Fibroblast of lung (primary cell): ENCODE results near the gene SRSF7. TPM values are rescaled to one million over a fixed set of nuclear protein-coding genes. Genes with fewer than 3 reads are reported as not detected.
A peak's percentile ranks its signal among the peaks of the same experiment; 100 is the strongest.

Source experiments
- DNase-seq, 2 donors: peaks; one replicate each; pipeline versions ENCODE4 v3.0.0 to v3.0.0-alpha.2; 2010; ENCODE audit warnings: low read depth in 2 of 2
- H2AFZ ChIP-seq: 2 replicates; pipeline ENCODE4 v1.5.1; 2012; ENCODE audit warnings: low read length, control low read depth, inconsistent platforms
- H3K27ac ChIP-seq: 2 replicates; pipeline ENCODE4 v1.5.1; 2011; ENCODE audit warnings: low read length, control low read depth; ENCODE audit not compliant: insufficient read depth
- H3K27me3 ChIP-seq: 2 replicates; pipeline ENCODE4 v1.5.1; 2011; ENCODE audit warnings: mild to moderate bottlenecking, low read length; ENCODE audit not compliant: control insufficient read depth, insufficient read depth
- H3K36me3 ChIP-seq: 2 replicates; pipeline ENCODE4 v1.5.1; 2011; ENCODE audit warnings: low read length; ENCODE audit not compliant: control insufficient read depth, insufficient read depth
- H3K4me1 ChIP-seq: 2 replicates; pipeline ENCODE4 v1.5.1; 2011; ENCODE audit warnings: low read length; ENCODE audit not compliant: control insufficient read depth, insufficient read depth; ENCODE audit errors: extremely low read depth
- H3K4me2 ChIP-seq: 2 replicates; pipeline ENCODE4 v1.5.1; 2011; ENCODE audit warnings: low read length, control low read depth; ENCODE audit not compliant: insufficient read depth; ENCODE audit errors: extremely low read depth
- H3K4me3 ChIP-seq, 4 experiments: fragments of 200-600 bp in 1 of 4; sonication (generic) in 1 of 4; replicated peaks in 1 of 4; 2 replicates each; pipeline ENCODE4 v1.5.1; 2011 to 2016; ENCODE audit warnings: low read length in 4 of 4, low read depth in 3 of 4, mild to moderate bottlenecking in 3 of 4, control low read depth in 2 of 4, inconsistent platforms in 1 of 4, mixed read lengths in 1 of 4; ENCODE audit not compliant: insufficient read depth in 1 of 4; ENCODE audit errors: control extremely low read depth in 1 of 4
- H3K79me2 ChIP-seq: 2 replicates; pipeline ENCODE4 v1.5.1; 2012; ENCODE audit warnings: mild to moderate bottlenecking, low read length, inconsistent platforms; ENCODE audit not compliant: control insufficient read depth, insufficient read depth
- H3K9ac ChIP-seq: 2 replicates; pipeline ENCODE4 v1.5.1; 2011; ENCODE audit warnings: mild to moderate bottlenecking, low read length, control low read depth; ENCODE audit not compliant: insufficient read depth
- H3K9me3 ChIP-seq: 2 replicates; pipeline ENCODE4 v1.5.1; 2012; ENCODE audit warnings: low read depth, low read length; ENCODE audit not compliant: control insufficient read depth, insufficient read depth
- H4K20me1 ChIP-seq: 2 replicates; pipeline ENCODE4 v1.5.1; 2011; ENCODE audit warnings: low read length; ENCODE audit not compliant: control insufficient read depth, insufficient read depth; ENCODE audit errors: extremely low read depth
- EZH2 ChIP-seq: IDR thresholded peaks from 2 replicates; pipeline ENCODE4 v1.5.1; 2012; ENCODE audit warnings: low read length, control low read depth, mild to moderate bottlenecking; ENCODE audit errors: missing control alignments
- polyA plus RNA-seq, 2 donors: library from polyadenylated mRNA; depleted of rRNA in 1 of 2; stranded (reverse) in 1 of 2; unstranded in 1 of 2; fragments of >200 nt; gene quantifications; 2 replicates each; pipeline ENCODE4 v1.2.1, GENCODE V29; 2011 to 2012; ENCODE audit warnings: missing spikeins in 1 of 2
- total RNA-seq: library from RNA; depleted of rRNA; stranded (reverse); fragments of >200 nt; gene quantifications from 2 replicates; pipeline ENCODE4 v1.2.1, GENCODE V29; 2014
- TF ChIP-seq, protein P1 (sequence below), 2 donors: IDR thresholded peaks in 1 of 2; conservative IDR thresholded peaks in 1 of 2; 1 replicate in 1 of 2; 2 replicates in 1 of 2; pipeline ENCODE4 v1.5.1; 2011 to 2012; ENCODE audit warnings: low read length in 2 of 2, control low read depth in 1 of 2, inconsistent platforms in 1 of 2, low read depth in 1 of 2, mild to moderate bottlenecking in 1 of 2

Gene SRSF7
- total and polyA plus RNA-seq, 2 donors (not counting 1 experiment from before 2014, with no cell fraction given), result 118 to 193 TPM

DNA sequence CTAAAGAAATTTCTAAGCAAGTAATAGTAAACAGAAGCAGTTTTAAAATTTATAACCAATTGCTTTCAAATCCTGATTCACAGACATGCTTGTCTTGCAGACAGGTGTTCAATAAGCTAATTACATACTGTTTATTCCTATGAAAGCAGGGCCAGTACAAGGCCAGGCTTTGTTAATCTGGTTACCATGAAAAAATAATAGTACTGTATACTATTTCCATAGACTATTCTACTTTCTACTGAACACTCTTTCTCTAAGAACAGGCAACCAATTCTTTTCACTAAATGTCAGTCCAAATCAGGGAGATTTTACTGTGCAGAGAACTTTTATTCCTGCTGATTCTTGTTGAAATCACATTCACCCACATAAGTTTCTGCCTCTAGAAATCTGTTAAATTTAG is 2.9 kb upstream of the SRSF7 start:
- Histone ChIP-seq H3K27ac (no peak overlapping the region), H3K4me2 (peak overlapping the region; percentile 51), H3K9me3 (no peaks in the 10 kb centered on the region), H3K9ac (no peak overlapping the region), H3K4me1 (no peaks in the 10 kb centered on the region), H3K27me3 (no peaks in the 10 kb centered on the region), H2AFZ (peak overlapping the region; percentile 39), H3K79me2 (peaks cover 21% of the 10 kb centered on the region), H3K36me3 (peaks cover 1% of the 10 kb centered on the region), H4K20me1 (peaks cover 4% of the 10 kb centered on the region), H3K4me3 (no peak overlapping the region)
- no peak for DNase-seq
- no peak for TF ChIP-seq EZH2
- TF ChIP-seq, protein P1, sequence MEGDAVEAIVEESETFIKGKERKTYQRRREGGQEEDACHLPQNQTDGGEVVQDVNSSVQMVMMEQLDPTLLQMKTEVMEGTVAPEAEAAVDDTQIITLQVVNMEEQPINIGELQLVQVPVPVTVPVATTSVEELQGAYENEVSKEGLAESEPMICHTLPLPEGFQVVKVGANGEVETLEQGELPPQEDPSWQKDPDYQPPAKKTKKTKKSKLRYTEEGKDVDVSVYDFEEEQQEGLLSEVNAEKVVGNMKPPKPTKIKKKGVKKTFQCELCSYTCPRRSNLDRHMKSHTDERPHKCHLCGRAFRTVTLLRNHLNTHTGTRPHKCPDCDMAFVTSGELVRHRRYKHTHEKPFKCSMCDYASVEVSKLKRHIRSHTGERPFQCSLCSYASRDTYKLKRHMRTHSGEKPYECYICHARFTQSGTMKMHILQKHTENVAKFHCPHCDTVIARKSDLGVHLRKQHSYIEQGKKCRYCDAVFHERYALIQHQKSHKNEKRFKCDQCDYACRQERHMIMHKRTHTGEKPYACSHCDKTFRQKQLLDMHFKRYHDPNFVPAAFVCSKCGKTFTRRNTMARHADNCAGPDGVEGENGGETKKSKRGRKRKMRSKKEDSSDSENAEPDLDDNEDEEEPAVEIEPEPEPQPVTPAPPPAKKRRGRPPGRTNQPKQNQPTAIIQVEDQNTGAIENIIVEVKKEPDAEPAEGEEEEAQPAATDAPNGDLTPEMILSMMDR (conservative IDR thresholded peaks at IDR 0.05 in 1 of 2, IDR thresholded peaks at IDR 0.05 in 1 of 2; ENCODE audit: low read depth in 1 of 2, low read length in 2 of 2), result no peak

DNA sequence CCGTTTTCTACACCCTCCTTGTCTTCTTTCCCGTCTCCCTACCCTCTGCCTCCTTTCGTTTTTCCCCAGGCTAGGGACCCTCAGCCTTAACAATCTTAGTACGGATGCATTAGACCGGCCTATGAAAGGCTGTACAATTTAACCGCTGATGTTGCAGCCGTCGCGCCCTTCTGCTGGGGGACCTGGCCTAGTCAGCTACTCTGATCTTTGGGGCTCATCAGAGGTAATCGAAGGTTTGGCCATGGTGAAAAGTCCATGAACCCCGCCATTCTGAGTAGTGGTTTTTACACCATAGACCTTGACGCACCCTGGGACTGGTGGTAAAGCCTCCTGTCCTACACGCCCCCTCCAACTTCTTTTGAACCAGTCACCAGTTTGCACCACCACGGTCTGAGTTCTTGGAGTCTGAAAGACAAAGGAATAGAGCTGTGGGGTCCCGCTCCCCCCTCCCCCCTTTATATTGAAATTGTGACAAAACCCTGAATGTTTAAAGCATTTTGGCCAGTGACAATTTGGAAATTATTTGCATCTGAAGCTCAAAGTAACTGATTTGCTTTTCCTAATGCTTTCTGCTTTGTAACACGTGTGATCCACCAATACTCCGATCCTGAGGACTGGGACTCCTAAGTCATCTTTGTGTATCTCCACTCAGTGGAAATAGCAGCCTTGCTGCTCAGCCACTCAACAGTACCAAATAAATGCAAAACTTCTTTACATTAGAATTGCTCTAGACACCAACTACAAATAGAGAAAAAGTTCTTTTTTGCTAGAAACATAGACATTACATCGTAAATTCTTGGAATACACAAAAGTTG is 642 bp upstream of the SRSF7 start:
- Histone ChIP-seq H3K4me1 (no peaks in the 10 kb centered on the region), H4K20me1 (peaks cover 4% of the 10 kb centered on the region), H3K27me3 (no peaks in the 10 kb centered on the region), H3K36me3 (peaks cover 4% of the 10 kb centered on the region), H3K27ac (peak overlapping the region; percentile 99), H3K4me3 (peak overlapping the region; percentile 42 to 96 (median 70)), H3K79me2 (peaks cover 43% of the 10 kb centered on the region), H3K9me3 (no peaks in the 10 kb centered on the region), H3K9ac (peak overlapping the region; percentile 70), H2AFZ (peak overlapping the region; percentile 80), H3K4me2 (peak overlapping the region; percentile 79)
- DNase-seq, result peak in 1 of 2 donors; percentile 48
- TF ChIP-seq, protein P1 (conservative IDR thresholded peaks at IDR 0.05 in 1 of 2, IDR thresholded peaks at IDR 0.05 in 1 of 2; ENCODE audit: low read depth in 1 of 2, low read length in 2 of 2), result no peak
- no peak for TF ChIP-seq EZH2

DNA sequence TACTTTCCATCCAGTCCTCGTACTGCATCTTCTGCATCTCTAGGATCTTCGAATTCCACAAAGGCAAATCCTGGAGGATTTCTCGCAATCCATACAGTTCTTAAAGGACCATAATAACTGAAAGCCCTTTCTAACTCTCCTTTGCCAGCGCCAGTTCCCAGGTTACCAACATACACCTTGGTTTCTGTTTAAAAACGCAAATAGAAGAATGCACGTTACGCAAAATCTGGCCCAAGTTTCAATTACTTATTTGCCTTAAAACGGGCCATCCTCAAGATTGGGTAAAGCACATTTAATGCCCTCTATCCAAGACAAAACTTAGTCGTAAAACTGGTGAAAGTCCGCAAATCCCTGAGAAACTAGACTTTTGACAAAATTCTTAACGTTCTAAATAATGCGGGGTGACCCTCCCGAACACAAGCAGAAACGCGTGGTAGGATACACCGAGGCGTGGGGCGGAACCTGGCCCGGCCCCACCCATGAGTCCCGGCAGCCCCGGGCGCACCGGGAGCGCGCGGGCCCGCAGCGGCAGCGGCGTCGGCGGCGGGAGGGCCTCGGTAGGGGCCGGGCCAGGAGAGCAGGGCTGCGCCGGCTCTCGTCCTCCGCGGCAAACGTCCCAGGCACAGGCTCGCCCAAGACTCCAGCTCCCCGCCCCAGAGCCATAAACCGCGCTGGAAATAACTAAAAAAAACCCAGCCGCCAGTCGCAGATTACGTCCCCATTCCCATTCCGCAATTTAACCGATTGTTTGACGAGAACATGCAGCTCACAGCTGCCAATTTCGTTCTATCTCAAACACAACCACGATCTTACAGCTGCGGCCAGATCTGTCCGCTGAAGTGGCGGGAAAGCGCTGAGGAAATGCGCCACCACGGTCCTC is 910 bp downstream of the SRSF7 start:
- TF ChIP-seq, protein P1 (conservative IDR thresholded peaks at IDR 0.05 in 1 of 2, IDR thresholded peaks at IDR 0.05 in 1 of 2; ENCODE audit: low read depth in 1 of 2, low read length in 2 of 2), result no peak
- TF ChIP-seq EZH2, result no peak
- H4K20me1 ChIP-seq, result peaks cover 4% of the 10 kb centered on the region

More for the DNA sequence above, 910 bp downstream of the SRSF7 start:
- Histone ChIP-seq H3K4me3 (peak overlapping the region; percentile 92 to 99 (median 95)), H2AFZ (peak overlapping the region; percentile 14), H3K27ac (peak overlapping the region; percentile 99), H3K27me3 (no peaks in the 10 kb centered on the region), H3K36me3 (peaks cover 7% of the 10 kb centered on the region), H3K9ac (peak overlapping the region; percentile 97), H3K9me3 (no peaks in the 10 kb centered on the region), H3K79me2 (peaks cover 57% of the 10 kb centered on the region), H3K4me2 (peak overlapping the region; percentile 93), H3K4me1 (peaks cover 2% of the 10 kb centered on the region)
- peak; percentile 29 to 40 for DNase-seq
